ENCODE data around the gene NPHP4.

DNA sequence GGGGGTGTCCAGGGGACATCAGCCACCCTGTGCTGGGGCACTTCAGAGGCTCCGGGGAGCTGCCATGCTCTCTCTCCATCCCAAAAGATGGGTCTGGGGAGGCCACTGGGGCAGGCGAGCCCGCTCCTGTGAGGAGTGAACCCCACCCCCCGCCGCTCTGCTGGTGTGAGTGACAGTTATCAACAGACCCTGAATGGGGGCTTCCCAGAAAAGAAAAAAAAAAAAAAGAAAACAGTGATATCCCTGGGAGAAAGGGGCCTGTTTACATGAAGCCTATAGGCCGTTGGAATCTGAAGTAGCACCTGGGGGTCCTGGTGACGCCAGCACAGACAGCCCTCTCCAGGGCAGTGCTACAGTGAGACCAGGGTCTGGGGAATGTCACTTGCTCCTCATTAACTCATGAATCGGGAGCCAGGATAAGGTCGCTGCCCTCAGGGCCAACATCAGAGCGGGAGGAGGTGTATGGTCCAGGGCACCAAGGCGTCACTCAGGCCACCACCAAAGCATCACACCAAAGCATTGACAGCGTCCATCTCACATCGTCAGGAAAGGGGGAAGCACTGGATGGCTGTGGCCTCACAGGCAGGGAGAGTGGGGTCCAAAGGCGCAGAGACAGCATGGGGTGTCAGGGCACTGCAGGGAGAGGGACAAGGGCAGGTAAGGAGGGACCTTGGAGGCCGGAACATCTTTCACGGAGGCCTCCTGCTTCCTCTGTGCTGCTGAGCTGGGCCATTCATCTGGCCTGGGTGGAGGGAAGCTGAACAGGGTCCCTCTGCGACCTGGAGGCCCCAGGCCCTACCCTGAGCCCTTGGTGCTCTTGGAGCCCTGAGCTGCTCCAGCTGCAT is 8.4 kb upstream of the NPHP4 start:
- TF ChIP-seq, protein P1, sequence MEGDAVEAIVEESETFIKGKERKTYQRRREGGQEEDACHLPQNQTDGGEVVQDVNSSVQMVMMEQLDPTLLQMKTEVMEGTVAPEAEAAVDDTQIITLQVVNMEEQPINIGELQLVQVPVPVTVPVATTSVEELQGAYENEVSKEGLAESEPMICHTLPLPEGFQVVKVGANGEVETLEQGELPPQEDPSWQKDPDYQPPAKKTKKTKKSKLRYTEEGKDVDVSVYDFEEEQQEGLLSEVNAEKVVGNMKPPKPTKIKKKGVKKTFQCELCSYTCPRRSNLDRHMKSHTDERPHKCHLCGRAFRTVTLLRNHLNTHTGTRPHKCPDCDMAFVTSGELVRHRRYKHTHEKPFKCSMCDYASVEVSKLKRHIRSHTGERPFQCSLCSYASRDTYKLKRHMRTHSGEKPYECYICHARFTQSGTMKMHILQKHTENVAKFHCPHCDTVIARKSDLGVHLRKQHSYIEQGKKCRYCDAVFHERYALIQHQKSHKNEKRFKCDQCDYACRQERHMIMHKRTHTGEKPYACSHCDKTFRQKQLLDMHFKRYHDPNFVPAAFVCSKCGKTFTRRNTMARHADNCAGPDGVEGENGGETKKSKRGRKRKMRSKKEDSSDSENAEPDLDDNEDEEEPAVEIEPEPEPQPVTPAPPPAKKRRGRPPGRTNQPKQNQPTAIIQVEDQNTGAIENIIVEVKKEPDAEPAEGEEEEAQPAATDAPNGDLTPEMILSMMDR (IDR thresholded peaks at IDR 0.05): no peak
- no peak for TF ChIP-seq POLR2A (IDR thresholded peaks at IDR 0.05)
- no peak for TF ChIP-seq POLR2AphosphoS5 (IDR thresholded peaks at IDR 0.05; ENCODE audit: insufficient read depth in 1 of 2, low read depth in 1 of 2)
